K562 (cell line): ENCODE measurements around the gene HDAC5. TPM values are rescaled to one million over a fixed set of nuclear protein-coding genes. Genes with fewer than 3 reads are reported as not detected.

Source experiments
- ATAC-seq: fragments of 200-7000 bp; cut with Tn5 transposase; 3 replicates; pipeline ENCODE4 v1.9.1; 2020; ENCODE audit warnings: moderate library complexity
- BruUV-seq: library from RNA; stranded (reverse); fragments of 400-500 nt; replicated peaks from 2 replicates; lab custom pipeline; 2021; lab: Mats Ljungman, UMichigan
- CTCF ChIA-PET: fragments of 300-600 bp; formaldehyde crosslinking; extraction: SDS; loops from one replicate; lab custom pipeline; 2021; ENCODE audit warnings: low intra/inter-chr PET ratio; lab: Yijun Ruan, JAX
- POLR2A ChIA-PET: fragments of 300-600, 350-650 bp; sonication (Branson Sonifier 250); formaldehyde crosslinking; extraction: SDS; loops from one replicate; lab custom pipeline; 2021; ENCODE audit warnings: antibody characterized with exemption, inconsistent platforms; lab: Yijun Ruan, JAX
- DNase-seq, 4 experiments: peaks; one replicate each; pipeline versions ENCODE4 v3.0.0 to v3.0.0-alpha.2; 2011 to 2018; ENCODE audit warnings: low spot score in 3 of 4, mixed read lengths in 3 of 4; ENCODE audit errors: extremely low read depth in 1 of 4
- FAIRE-seq: peaks from 2 replicates; lab custom pipeline; 2011; peaks lifted over from hg19 to GRCh38; lab: Jason Lieb, UNC
- H2AFZ ChIP-seq: 2 replicates; pipeline ENCODE4 v1.6.0; 2011; ENCODE audit warnings: low read depth, low read length, control low read depth, inconsistent platforms
- H3K27ac ChIP-seq: fragments of 200-600 bp; 3 replicates; pipeline ENCODE4 v1.8.0; 2011; ENCODE audit warnings: low read depth, mild to moderate bottlenecking, control low read depth, inconsistent platforms, low read length, moderate library complexity, mixed read lengths; ENCODE audit errors: extremely low read depth
- H3K27me3 ChIP-seq, 2 experiments: fragments of 300-600 bp in 1 of 2; 2 replicates in 1 of 2; 3 replicates in 1 of 2; pipeline versions ENCODE4 v1.6.0 to v1.8.0; 2011; ENCODE audit warnings: inconsistent platforms in 2 of 2, low read length in 2 of 2, mild to moderate bottlenecking in 1 of 2, mixed read lengths in 1 of 2, moderate library complexity in 1 of 2; ENCODE audit not compliant: control insufficient read depth in 2 of 2, insufficient read depth in 2 of 2
- H3K36me3 ChIP-seq: fragments of 300-600 bp; 3 replicates; pipeline ENCODE4 v1.8.0; 2011; ENCODE audit warnings: mild to moderate bottlenecking, low read length, inconsistent platforms; ENCODE audit not compliant: control insufficient read depth, insufficient read depth
- H3K4me1 ChIP-seq, 2 experiments: fragments of 200-600 bp in 1 of 2; replicated peaks in 1 of 2; 2 replicates in 1 of 2; 3 replicates in 1 of 2; pipeline versions ENCODE4 v1.5.1 to v1.8.0; 2011; ENCODE audit warnings: inconsistent platforms in 2 of 2, low read length in 2 of 2, mild to moderate bottlenecking in 1 of 2, mixed read lengths in 1 of 2, moderate library complexity in 1 of 2; ENCODE audit not compliant: control insufficient read depth in 2 of 2, insufficient read depth in 2 of 2
- H3K4me2 ChIP-seq: 2 replicates; pipeline ENCODE4 v1.6.1; 2011; ENCODE audit warnings: low read length, control low read depth, inconsistent platforms, mixed read lengths; ENCODE audit not compliant: insufficient read depth
- H3K4me3 ChIP-seq: fragments of 200-600 bp; sonication (generic), shearing (Covaris generic); 2 replicates; pipeline ENCODE4 v1.5.1; 2016; ENCODE audit warnings: control low read depth, inconsistent platforms
- H3K79me2 ChIP-seq: fragments of 200-600 bp; 3 replicates; pipeline ENCODE4 v1.8.0; 2011; ENCODE audit warnings: low read length, inconsistent platforms; ENCODE audit not compliant: control insufficient read depth, insufficient read depth
- H3K9ac ChIP-seq, 2 experiments: 2 replicates each; pipeline versions ENCODE4 v1.6.0 to v1.6.1; 2011; ENCODE audit warnings: low read depth in 2 of 2, low read length in 2 of 2, control low read depth in 1 of 2, inconsistent platforms in 1 of 2, mild to moderate bottlenecking in 1 of 2, mixed read lengths in 1 of 2; ENCODE audit not compliant: insufficient read depth in 1 of 2
- H3K9me1 ChIP-seq: one replicate; pipeline ENCODE4 v1.6.0; 2011; ENCODE audit warnings: inconsistent platforms, mild to moderate bottlenecking, low read length, moderate library complexity; ENCODE audit not compliant: control insufficient read depth, insufficient read depth
- H3K9me3 ChIP-seq: replicated peaks from 2 replicates; pipeline ENCODE4 v1.5.1; 2011; ENCODE audit warnings: low read depth, low read length, inconsistent platforms; ENCODE audit not compliant: control insufficient read depth, insufficient read depth
- H4K20me1 ChIP-seq: replicated peaks from 2 replicates; pipeline ENCODE4 v1.6.1; 2011; ENCODE audit warnings: low read length, inconsistent platforms, mixed read lengths; ENCODE audit not compliant: control insufficient read depth, insufficient read depth
- ARID1B ChIP-seq: fragments of 450-650 bp; IDR thresholded peaks from 2 replicates; pipeline ENCODE4 v1.6.1; 2016; ENCODE audit warnings: antibody characterized with exemption, mild to moderate bottlenecking, inconsistent platforms
- ARNT ChIP-seq, 2 experiments: fragments of 450-650 bp; IDR thresholded peaks; 2 replicates each; pipeline ENCODE4 v1.6.1; 2016; ENCODE audit warnings: mild to moderate bottlenecking in 1 of 2
- BCOR ChIP-seq: fragments of 450-650 bp; IDR thresholded peaks from 2 replicates; pipeline ENCODE4 v1.6.1; 2016
- BRF2 ChIP-seq: IDR thresholded peaks from 3 replicates; pipeline ENCODE4 v1.6.1; 2011; ENCODE audit warnings: borderline replicate concordance, mild to moderate bottlenecking; ENCODE audit not compliant: insufficient read length, insufficient read depth
- DACH1 ChIP-seq: fragments of 450-650 bp; IDR thresholded peaks from 2 replicates; pipeline ENCODE4 v1.6.1; 2018; ENCODE audit not compliant: partially characterized antibody
- FOSL1 ChIP-seq: fragments of 200-800 bp; sonication (Bioruptor generic); conservative IDR thresholded peaks from 2 replicates; pipeline ENCODE4 v1.6.1; 2016; ENCODE audit warnings: missing genetic modification characterization, missing compliant biosample characterization
- HDAC3 ChIP-seq: fragments of 450-650 bp; IDR thresholded peaks from 2 replicates; pipeline ENCODE4 v1.6.1; 2018; ENCODE audit warnings: borderline replicate concordance, mild to moderate bottlenecking, moderate library complexity; ENCODE audit not compliant: partially characterized antibody
- KDM1A ChIP-seq, 2 experiments: fragments of 450-650 bp; IDR thresholded peaks; 2 replicates each; pipeline ENCODE4 v1.6.1; 2016; ENCODE audit warnings: mild to moderate bottlenecking in 2 of 2
- MBD2 ChIP-seq: sonication (generic); IDR thresholded peaks from 2 replicates; pipeline ENCODE4 v1.6.1; 2016; ENCODE audit warnings: low read depth, borderline replicate concordance
- MYNN ChIP-seq, 2 experiments: sonication (generic); formaldehyde crosslinking in 1 of 2; IDR thresholded peaks; 2 replicates each; pipeline versions ENCODE4 v1.5.0 to v1.6.1; 2016 to 2020; ENCODE audit warnings: antibody characterized with exemption in 1 of 2, missing genetic modification reagents in 1 of 2
- NR2C2 ChIP-seq, 2 experiments: fragments of 200-800 bp in 1 of 2; sonication (Bioruptor generic) in 1 of 2; sonication (generic) in 1 of 2; formaldehyde crosslinking in 1 of 2; IDR thresholded peaks; 2 replicates each; pipeline versions ENCODE4 v1.6.1 to v1.8.0; 2016 to 2022; ENCODE audit warnings: mild to moderate bottlenecking in 1 of 2, missing compliant biosample characterization in 1 of 2, missing genetic modification characterization in 1 of 2, missing genetic modification reagents in 1 of 2
- RBM25 ChIP-seq: fragments of 200-400 bp; formaldehyde crosslinking; IDR thresholded peaks from 2 replicates; pipeline ENCODE4 v1.6.1; 2018; ENCODE audit warnings: low read length, low read depth, moderate library complexity; ENCODE audit not compliant: severe bottlenecking
- RCOR1 ChIP-seq, 2 experiments: IDR thresholded peaks; 2 replicates each; pipeline ENCODE4 v1.6.1; 2012; ENCODE audit warnings: low read depth in 2 of 2, low read length in 2 of 2, borderline replicate concordance in 1 of 2, improper control_type of control experiment in 1 of 2
- RFX1 ChIP-seq: fragments of 450-650 bp; IDR thresholded peaks from 2 replicates; pipeline ENCODE4 v1.6.1; 2016; ENCODE audit warnings: mild to moderate bottlenecking, moderate library complexity
- SMARCA5 ChIP-seq: fragments of 450-650 bp; IDR thresholded peaks from 2 replicates; pipeline ENCODE4 v1.6.1; 2016
- SPI1 ChIP-seq: IDR thresholded peaks from 2 replicates; pipeline ENCODE4 v1.6.1; 2011; ENCODE audit warnings: low read depth, low read length, control low read depth, borderline replicate concordance
- ZNF121 ChIP-seq: sonication (generic); formaldehyde crosslinking; conservative IDR thresholded peaks from 2 replicates; pipeline ENCODE4 v1.8.0; 2022; ENCODE audit warnings: missing genetic modification reagents
- ZNF584 ChIP-seq: fragments of 200-800 bp; sonication (Bioruptor generic); IDR thresholded peaks from 2 replicates; pipeline ENCODE4 v1.6.1; 2016; ENCODE audit warnings: low read depth, mild to moderate bottlenecking, missing genetic modification characterization, missing compliant biosample characterization
- WGBS: fragments of 100-300 bp; shearing (Covaris generic); methylation state at CpG from one replicate; pipeline ENCODE4 v1.1.6; 2016; ENCODE audit warnings: low coverage, mixed read lengths; ENCODE audit not compliant: insufficient coverage; ENCODE audit errors: missing lambda C conversion rate; 5-methylcytosine and 5-hydroxymethylcytosine counted together
- in situ Hi-C: fragments of 300-500 bp; cut with MboI; formaldehyde crosslinking; loops from 4 replicates; pipeline ENCODE4 v1.15.0; 2018; ENCODE audit warnings: inconsistent platforms, mixed read lengths
- intact Hi-C: fragments of 100-400 bp; cut with micrococcal nuclease; formaldehyde crosslinking; loops from 2 replicates; pipeline ENCODE4 v1.14.2; 2022
- polyA plus RNA-seq, 8 experiments: library from polyadenylated mRNA; depleted of rRNA in 4 of 8; stranded (reverse) in 5 of 8; unstranded in 3 of 8; fragments of >200 nt; fragmentation: Nextera tagmentation in 2 of 8; fragmentation: Illumina TruSeq in 1 of 8; extraction: Ambion mirVana in 2 of 8; extraction: Trizol in 1 of 8; gene quantifications; 2 replicates each; pipeline versions ENCODE4 v1.2.1 to v1.2.3, GENCODE V29; 2011 to 2014; ENCODE audit warnings: inconsistent platforms in 1 of 8, missing spikeins in 1 of 8
- total RNA-seq, 7 experiments: library from RNA; depleted of rRNA in 6 of 7; stranded (reverse); fragments of >200 nt in 6 of 7; fragmentation: Illumina TruSeq in 2 of 7; extraction: Trizol in 2 of 7; gene quantifications; 2 replicates each; pipeline versions ENCODE4 v1.2.1 to v1.2.3, GENCODE V29; 2011 to 2021; ENCODE audit warnings: low replicate concordance in 1 of 7
- TF ChIP-seq, protein P1 (sequence below): fragments of 250-450 bp; sonication (Bioruptor Pico); IDR thresholded peaks from 2 replicates; pipeline ENCODE4 v1.4.0; 2020; ENCODE audit warnings: mild to moderate bottlenecking

The HDAC5 gene
- total and polyA plus RNA-seq, 9 of the 15 experiments (the other 6 are each of a cell fraction or from before 2014, with no cell fraction given) = 0.45 to 26.2 (median 16.4) TPM

- TF ChIP-seq HDAC3 (peak; percentile 28), FOSL1 (tag) (no peak), NR2C2 (CRISPR knock-in tag; IDR thresholded peaks at IDR 0.05) (no peak), NR2C2 (tag; IDR thresholded peaks at IDR 0.05) (no peak), MYNN (IDR thresholded peaks at IDR 0.05) (peak; percentile 36; the same call in 1 of the 2 replicates), MYNN (CRISPR knock-in tag; IDR thresholded peaks at IDR 0.05) (no peak), KDM1A (IDR thresholded peaks at IDR 0.05) (peak in 1 of 2 experiments; percentile 5; a peak in 1 of 4 replicates), BRF2 (no peak), DACH1 (no peak), ARNT (IDR thresholded peaks at IDR 0.05) (0 out of 4 replicates have a peak, but pooled peaks of 1 of the 2 experiments have one; percentile 13), RFX1 (no peak)
Observed at GRCh38 chr17:44095388-44095646, 28.1 kb downstream of the HDAC5 start (continued).

- H3K9me1 ChIP-seq = peaks cover 6% of the 10 kb centered on the region
- WGBS = 76% methylated on average over 8 of the region's 8 CpGs
- H3K4me3 ChIP-seq = peak overlapping the region; percentile 31; the same call in 1 of the 2 replicates
- H3K36me3 ChIP-seq = peaks cover 5% of the 10 kb centered on the region; the same call in 1 of the 3 replicates
- H3K27me3 ChIP-seq = no peaks in the 10 kb centered on the region
- ChIA-PET CTCF (interaction anchor here (1.8 kb wide), 1 partner anchor 74 kb away, joined by 7 read pairs; no protein-coding TSS in a partner anchor), POLR2A (interaction anchor here (0.6 to 0.9 kb wide), 2 partner anchors 8 to 13 kb away, joined by 3 to 4 read pairs; no protein-coding TSS in a partner anchor)
- peak overlapping the region; percentile 85 for H3K27ac ChIP-seq
- peak overlapping the region; percentile 96 for H3K4me2 ChIP-seq
- DNase-seq (no peak), FAIRE-seq (peak; percentile 52), ATAC-seq (no peak)
- peak overlapping the region in 1 of 2 experiments; percentile 90; a peak in 2 of 4 replicates for H3K9ac ChIP-seq
- no peaks in the 10 kb centered on the region; the same call in 2 of the 3 replicates for H3K79me2 ChIP-seq
- H3K4me1 ChIP-seq = peaks cover 33 to 64% of the 10 kb centered on the region in 2 experiments
- no peaks in the 10 kb centered on the region for H4K20me1 ChIP-seq
- no peaks in the 10 kb centered on the region for H3K9me3 ChIP-seq
- in situ Hi-C loops = no loop called here
- H2AFZ ChIP-seq = no peak overlapping the region
- intact Hi-C loops = no loop called here
- BruUV-seq = no TSS peak
- TF ChIP-seq, protein P1, sequence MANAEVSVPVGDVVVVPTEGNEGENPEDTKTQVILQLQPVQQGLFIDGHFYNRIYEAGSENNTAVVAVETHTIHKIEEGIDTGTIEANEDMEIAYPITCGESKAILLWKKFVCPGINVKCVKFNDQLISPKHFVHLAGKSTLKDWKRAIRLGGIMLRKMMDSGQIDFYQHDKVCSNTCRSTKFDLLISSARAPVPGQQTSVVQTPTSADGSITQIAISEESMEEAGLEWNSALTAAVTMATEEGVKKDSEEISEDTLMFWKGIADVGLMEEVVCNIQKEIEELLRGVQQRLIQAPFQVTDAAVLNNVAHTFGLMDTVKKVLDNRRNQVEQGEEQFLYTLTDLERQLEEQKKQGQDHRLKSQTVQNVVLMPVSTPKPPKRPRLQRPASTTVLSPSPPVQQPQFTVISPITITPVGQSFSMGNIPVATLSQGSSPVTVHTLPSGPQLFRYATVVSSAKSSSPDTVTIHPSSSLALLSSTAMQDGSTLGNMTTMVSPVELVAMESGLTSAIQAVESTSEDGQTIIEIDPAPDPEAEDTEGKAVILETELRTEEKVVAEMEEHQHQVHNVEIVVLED (CRISPR knock-in tag) = no peak
- peak; percentile 94 for TF ChIP-seq ZNF121 (CRISPR knock-in tag)
- TF ChIP-seq RBM25 = peak; percentile 97
- TF ChIP-seq BCOR = peak; percentile 93
- TF ChIP-seq RCOR1 (IDR thresholded peaks at IDR 0.05; ENCODE audit: borderline replicate concordance in 1 of 2, low read depth in 2 of 2, low read length in 2 of 2) = 0 out of 4 replicates have a peak, but pooled peaks of 1 of the 2 experiments have one; percentile 31
- peak; percentile 58; the same call in 1 of the 2 replicates for TF ChIP-seq SMARCA5
- no peak for TF ChIP-seq MBD2
- no peak for TF ChIP-seq ARID1B
- 0 out of 2 replicates have a peak, but pooled peaks have one; percentile 26 for TF ChIP-seq ZNF584 (CRISPR knock-in tag)
- TF ChIP-seq SPI1 = no peak
- peak; percentile 72 for TF ChIP-seq KDM1A (IDR thresholded peaks at IDR 0.05)
Observed at GRCh38 chr17:44094701-44095387, 28.6 kb downstream of the HDAC5 start.
